HG03575 (cell line): ENCODE results near the gene PPP1R12B.
A peak's percentile ranks its signal among the peaks of the same experiment; 100 is the strongest.

ENCODE experiments used
- ATAC-seq: cut with Tn5 transposase; IDR thresholded peaks from one replicate; pipeline ENCODE4 v1.9.1; 2021; ENCODE audit not compliant: unreplicated experiment, insufficient number of reproducible peaks, low FRiP score; ENCODE audit errors: extremely low read depth

PPP1R12B gene, protein sequence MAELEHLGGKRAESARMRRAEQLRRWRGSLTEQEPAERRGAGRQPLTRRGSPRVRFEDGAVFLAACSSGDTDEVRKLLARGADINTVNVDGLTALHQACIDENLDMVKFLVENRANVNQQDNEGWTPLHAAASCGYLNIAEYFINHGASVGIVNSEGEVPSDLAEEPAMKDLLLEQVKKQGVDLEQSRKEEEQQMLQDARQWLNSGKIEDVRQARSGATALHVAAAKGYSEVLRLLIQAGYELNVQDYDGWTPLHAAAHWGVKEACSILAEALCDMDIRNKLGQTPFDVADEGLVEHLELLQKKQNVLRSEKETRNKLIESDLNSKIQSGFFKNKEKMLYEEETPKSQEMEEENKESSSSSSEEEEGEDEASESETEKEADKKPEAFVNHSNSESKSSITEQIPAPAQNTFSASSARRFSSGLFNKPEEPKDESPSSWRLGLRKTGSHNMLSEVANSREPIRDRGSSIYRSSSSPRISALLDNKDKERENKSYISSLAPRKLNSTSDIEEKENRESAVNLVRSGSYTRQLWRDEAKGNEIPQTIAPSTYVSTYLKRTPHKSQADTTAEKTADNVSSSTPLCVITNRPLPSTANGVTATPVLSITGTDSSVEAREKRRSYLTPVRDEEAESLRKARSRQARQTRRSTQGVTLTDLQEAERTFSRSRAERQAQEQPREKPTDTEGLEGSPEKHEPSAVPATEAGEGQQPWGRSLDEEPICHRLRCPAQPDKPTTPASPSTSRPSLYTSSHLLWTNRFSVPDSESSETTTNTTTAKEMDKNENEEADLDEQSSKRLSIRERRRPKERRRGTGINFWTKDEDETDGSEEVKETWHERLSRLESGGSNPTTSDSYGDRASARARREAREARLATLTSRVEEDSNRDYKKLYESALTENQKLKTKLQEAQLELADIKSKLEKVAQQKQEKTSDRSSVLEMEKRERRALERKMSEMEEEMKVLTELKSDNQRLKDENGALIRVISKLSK

GRCh38 chr1:202348509-202349205 lies at the start of gene PPP1R12B:
Gene PPP1R12B (plus strand): TSS chr1:202348699. CDS start chr1:202348852, 153 bp downstream.
- peak; percentile 91 for ATAC-seq

- ATAC-seq: no peak
Observed at GRCh38 chr1:202302166-202302565, 46.3 kb upstream of the PPP1R12B start.

DNA sequence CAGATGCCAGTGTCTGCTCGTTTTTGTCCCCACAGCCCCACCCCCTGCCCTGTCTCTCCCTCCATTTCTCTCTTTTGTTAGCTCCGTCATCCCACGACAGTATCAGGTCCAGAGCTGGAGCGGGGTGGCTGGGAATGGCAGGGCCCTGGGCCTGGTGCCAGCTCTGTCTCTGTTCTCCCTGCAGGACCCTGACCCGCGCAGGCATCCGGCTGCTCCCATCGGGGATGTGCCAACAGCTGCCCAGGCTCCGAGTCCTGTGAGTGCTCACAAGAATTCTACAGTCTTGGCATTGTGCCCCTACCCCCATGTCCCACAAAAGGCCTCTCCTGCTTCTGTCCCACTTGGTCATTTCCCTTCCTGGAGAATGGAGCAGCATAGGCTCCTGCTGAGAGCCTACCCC lies 44.1 kb upstream of the PPP1R12B start:
- ATAC-seq: no peak

- no peak for ATAC-seq
Observed at GRCh38 chr1:202305168-202305567, 43.3 kb upstream of the PPP1R12B start.

GRCh38 chr1:202306535-202307345 lies 41.8 kb upstream of the PPP1R12B start:
- ATAC-seq: no peak

DNA sequence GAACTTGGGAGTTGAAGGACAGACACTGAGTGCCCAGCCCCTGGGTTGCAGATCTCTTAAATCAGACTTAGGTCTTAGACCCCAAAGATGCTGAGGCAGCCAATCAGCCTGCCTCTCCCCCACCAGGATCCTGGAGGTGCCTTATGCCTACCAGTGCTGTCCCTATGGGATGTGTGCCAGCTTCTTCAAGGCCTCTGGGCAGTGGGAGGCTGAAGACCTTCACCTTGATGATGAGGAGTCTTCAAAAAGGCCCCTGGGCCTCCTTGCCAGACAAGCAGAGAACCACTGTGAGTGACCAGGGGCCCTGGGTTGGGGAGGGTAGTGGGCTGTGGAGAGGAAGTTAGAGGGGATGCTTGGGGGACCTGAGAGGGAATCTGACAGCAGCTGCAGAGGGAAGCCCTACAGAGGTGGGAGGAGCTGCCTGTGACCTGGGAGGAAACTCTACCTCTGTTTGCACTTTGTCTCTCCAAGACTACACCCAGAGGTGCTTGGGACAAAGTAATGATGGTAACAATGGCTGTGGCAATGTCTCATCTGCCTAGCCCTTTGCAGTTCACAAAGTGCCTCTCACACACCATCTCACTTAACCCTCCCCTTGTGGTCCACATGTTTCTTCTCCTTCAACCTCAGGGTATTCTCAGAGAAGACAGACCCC lies 38.3 kb upstream of the PPP1R12B start:
- ATAC-seq: no peak

- ATAC-seq: no peak
Observed at GRCh38 chr1:202310746-202311145, 37.8 kb upstream of the PPP1R12B start.

- ATAC-seq: no peak
Observed at GRCh38 chr1:202311875-202312635, 36.4 kb upstream of the PPP1R12B start.

- no peak for ATAC-seq
Observed at GRCh38 chr1:202315576-202316168, 32.8 kb upstream of the PPP1R12B start.

GRCh38 chr1:202316186-202316585 lies 32.3 kb upstream of the PPP1R12B start:
- no peak for ATAC-seq

DNA sequence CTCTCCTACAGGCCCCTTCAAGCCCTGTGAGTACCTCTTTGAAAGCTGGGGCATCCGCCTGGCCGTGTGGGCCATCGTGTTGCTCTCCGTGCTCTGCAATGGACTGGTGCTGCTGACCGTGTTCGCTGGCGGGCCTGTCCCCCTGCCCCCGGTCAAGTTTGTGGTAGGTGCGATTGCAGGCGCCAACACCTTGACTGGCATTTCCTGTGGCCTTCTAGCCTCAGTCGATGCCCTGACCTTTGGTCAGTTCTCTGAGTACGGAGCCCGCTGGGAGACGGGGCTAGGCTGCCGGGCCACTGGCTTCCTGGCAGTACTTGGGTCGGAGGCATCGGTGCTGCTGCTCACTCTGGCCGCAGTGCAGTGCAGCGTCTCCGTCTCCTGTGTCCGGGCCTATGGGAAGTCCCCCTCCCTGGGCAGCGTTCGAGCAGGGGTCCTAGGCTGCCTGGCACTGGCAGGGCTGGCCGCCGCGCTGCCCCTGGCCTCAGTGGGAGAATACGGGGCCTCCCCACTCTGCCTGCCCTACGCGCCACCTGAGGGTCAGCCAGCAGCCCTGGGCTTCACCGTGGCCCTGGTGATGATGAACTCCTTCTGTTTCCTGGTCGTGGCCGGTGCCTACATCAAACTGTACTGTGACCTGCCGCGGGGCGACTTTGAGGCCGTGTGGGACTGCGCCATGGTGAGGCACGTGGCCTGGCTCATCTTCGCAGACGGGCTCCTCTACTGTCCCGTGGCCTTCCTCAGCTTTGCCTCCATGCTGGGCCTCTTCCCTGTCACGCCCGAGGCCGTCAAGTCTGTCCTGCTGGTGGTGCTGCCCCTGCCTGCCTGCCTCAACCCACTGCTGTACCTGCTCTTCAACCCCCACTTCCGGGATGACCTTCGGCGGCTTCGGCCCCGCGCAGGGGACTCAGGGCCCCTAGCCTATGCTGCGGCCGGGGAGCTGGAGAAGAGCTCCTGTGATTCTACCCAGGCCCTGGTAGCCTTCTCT lies 30.3 kb upstream of the PPP1R12B start:
- no peak for ATAC-seq

GRCh38 chr1:202319381-202320080 lies 29.0 kb upstream of the PPP1R12B start:
- no peak for ATAC-seq

- no peak for ATAC-seq
Observed at GRCh38 chr1:202320081-202320405, 28.5 kb upstream of the PPP1R12B start.

DNA sequence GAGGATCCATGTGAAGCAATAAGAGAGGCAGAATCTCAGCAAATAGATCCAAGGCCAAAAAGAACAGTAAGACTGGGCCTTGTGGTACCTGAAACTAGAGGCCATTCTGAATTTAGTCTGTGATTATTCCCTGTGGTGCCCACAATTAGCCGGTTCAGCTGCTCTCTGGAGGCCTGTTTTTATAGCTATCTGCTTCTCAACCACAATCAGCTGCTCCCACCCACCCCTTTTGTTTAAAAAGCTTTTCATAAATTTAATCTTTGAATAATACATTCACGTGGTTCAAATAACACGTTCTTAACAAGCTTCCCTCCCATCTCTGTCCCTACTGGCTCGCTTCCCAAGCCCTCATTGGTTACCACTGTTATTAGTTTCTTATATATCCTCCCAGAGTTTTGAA lies 24.8 kb upstream of the PPP1R12B start:
- no peak for ATAC-seq

GRCh38 chr1:202324646-202325045 lies 23.9 kb upstream of the PPP1R12B start:
- ATAC-seq: no peak
